ENCODE results near the gene ABLIM2. TPM values are rescaled to one million over a fixed set of nuclear protein-coding genes. Genes with fewer than 3 reads are reported as not detected.

The ABLIM2 gene
- polyA plus RNA-seq, 1 donor from 2014 or later = 14.9 TPM

DNA sequence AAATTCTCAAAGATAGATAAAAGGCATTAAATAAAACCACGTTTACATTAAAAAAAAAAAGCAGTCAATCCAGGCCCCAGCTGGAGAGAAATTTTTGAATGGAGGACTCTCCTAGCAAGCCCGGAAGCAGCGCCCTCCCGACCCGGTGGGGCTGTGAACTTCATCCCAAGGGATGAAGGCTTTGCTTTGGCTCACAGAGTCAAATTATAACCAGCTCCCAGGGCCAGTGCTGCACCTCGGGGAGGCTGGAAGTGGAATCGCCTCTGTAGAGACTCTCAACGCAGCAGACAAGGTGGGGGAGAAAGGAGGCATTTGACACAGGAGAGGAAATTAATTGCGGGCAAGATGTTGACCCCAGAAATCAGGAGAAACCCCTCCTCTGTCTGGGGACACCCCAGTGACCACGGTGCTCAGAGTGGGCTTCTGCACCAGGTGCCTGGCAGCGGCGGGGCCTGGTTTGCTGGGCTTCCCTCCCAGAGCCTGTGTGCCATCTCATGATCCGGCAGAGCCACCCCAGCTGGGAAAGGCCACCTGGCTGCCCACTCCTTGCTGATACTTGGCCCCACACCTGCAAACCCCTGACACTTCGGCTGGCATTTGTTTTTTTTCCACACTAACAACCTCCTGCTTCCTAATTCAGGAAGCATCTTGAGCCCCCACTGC is 71.7 kb downstream of the ABLIM2 start:
- Histone ChIP-seq H3F3A (ENCODE audit: insufficient read depth, low read length, poor library complexity, severe bottlenecking) (no peaks in the 10 kb centered on the region), H3K36me3 (ENCODE audit: insufficient read depth, low read length) (no peaks in the 10 kb centered on the region), H3K9ac (ENCODE audit: low read length) (no peak overlapping the region), H3K9me2 (ENCODE audit: insufficient read depth, low read length) (no peaks in the 10 kb centered on the region), H3K4me2 (ENCODE audit: low read length) (no peak overlapping the region), H2AFZ (ENCODE audit: low read depth, low read length) (no peak overlapping the region), H3K9me3 (ENCODE audit: low read length) (no peaks in the 10 kb centered on the region), H3K27me3 (ENCODE audit: insufficient read depth, low read depth, low read length) (no peaks in the 10 kb centered on the region), H3K4me3 (ENCODE audit: low read length) (no peak overlapping the region), H3K79me2 (replicated peaks; ENCODE audit: insufficient read depth, low read length) (no peaks in the 10 kb centered on the region), H4K20me1 (ENCODE audit: insufficient read depth) (no peaks in the 10 kb centered on the region), H3K27ac (ENCODE audit: low read length) (no peak overlapping the region)
- TF ChIP-seq, protein P1, sequence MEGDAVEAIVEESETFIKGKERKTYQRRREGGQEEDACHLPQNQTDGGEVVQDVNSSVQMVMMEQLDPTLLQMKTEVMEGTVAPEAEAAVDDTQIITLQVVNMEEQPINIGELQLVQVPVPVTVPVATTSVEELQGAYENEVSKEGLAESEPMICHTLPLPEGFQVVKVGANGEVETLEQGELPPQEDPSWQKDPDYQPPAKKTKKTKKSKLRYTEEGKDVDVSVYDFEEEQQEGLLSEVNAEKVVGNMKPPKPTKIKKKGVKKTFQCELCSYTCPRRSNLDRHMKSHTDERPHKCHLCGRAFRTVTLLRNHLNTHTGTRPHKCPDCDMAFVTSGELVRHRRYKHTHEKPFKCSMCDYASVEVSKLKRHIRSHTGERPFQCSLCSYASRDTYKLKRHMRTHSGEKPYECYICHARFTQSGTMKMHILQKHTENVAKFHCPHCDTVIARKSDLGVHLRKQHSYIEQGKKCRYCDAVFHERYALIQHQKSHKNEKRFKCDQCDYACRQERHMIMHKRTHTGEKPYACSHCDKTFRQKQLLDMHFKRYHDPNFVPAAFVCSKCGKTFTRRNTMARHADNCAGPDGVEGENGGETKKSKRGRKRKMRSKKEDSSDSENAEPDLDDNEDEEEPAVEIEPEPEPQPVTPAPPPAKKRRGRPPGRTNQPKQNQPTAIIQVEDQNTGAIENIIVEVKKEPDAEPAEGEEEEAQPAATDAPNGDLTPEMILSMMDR (IDR thresholded peaks at IDR 0.05; ENCODE audit: poor library complexity, severe bottlenecking) = no peak
- TF ChIP-seq EP300 (conservative IDR thresholded peaks at IDR 0.05; ENCODE audit: poor library complexity, severe bottlenecking) (no peak), MXI1 (conservative IDR thresholded peaks at IDR 0.05; ENCODE audit: poor library complexity, severe bottlenecking) (no peak), RAD21 (conservative IDR thresholded peaks at IDR 0.05) (no peak), EZH2 (IDR thresholded peaks at IDR 0.05; ENCODE audit: borderline replicate concordance, insufficient read depth, low read length, poor library complexity, severe bottlenecking) (no peak), TAF1 (IDR thresholded peaks at IDR 0.05; ENCODE audit: low read depth) (no peak), POLR2AphosphoS5 (IDR thresholded peaks at IDR 0.05) (no peak), SMC3 (conservative IDR thresholded peaks at IDR 0.05; ENCODE audit: poor library complexity) (no peak)
- TF ChIP-seq, protein P2, sequence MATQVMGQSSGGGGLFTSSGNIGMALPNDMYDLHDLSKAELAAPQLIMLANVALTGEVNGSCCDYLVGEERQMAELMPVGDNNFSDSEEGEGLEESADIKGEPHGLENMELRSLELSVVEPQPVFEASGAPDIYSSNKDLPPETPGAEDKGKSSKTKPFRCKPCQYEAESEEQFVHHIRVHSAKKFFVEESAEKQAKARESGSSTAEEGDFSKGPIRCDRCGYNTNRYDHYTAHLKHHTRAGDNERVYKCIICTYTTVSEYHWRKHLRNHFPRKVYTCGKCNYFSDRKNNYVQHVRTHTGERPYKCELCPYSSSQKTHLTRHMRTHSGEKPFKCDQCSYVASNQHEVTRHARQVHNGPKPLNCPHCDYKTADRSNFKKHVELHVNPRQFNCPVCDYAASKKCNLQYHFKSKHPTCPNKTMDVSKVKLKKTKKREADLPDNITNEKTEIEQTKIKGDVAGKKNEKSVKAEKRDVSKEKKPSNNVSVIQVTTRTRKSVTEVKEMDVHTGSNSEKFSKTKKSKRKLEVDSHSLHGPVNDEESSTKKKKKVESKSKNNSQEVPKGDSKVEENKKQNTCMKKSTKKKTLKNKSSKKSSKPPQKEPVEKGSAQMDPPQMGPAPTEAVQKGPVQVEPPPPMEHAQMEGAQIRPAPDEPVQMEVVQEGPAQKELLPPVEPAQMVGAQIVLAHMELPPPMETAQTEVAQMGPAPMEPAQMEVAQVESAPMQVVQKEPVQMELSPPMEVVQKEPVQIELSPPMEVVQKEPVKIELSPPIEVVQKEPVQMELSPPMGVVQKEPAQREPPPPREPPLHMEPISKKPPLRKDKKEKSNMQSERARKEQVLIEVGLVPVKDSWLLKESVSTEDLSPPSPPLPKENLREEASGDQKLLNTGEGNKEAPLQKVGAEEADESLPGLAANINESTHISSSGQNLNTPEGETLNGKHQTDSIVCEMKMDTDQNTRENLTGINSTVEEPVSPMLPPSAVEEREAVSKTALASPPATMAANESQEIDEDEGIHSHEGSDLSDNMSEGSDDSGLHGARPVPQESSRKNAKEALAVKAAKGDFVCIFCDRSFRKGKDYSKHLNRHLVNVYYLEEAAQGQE (IDR thresholded peaks at IDR 0.05; ENCODE audit: borderline replicate concordance) = no peak

DNA sequence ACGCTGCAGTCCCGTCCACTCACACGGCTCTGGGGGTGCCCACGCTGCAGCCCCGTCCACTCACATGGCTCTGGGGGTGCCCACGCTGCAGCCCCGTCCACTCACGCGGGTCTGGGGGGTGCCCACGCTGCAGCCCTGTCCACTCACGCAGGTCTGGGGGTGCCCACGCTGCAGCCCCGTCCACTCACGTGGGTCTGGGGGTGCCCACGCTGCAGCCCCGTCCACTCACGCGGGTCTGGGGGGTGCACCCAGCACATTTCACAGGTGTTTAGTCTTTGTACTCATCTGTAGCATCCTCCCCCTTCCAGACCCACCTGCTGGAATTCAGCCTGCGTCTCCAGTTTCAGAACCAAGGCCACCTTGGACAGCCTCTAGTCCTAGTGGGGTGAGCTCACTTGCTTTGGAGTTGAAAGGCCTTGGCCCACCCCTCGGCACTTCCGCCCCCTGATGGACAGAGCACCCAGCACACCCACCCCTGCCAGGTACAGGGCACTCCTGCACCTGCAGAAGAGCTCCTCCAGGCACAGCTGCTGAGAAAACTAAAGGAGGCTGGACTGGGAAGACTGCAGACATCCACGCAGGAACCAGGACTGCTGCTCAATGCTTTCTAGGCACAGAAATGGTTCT is 73.0 kb downstream of the ABLIM2 start:
- H3K36me3 ChIP-seq (ENCODE audit: insufficient read depth, low read length) = no peaks in the 10 kb centered on the region

More for the DNA sequence above, 73.0 kb downstream of the ABLIM2 start:
- no peak overlapping the region for H2AFZ ChIP-seq (ENCODE audit: low read depth, low read length)
- H3K27ac ChIP-seq (ENCODE audit: low read length) = no peak overlapping the region
- H3K9me3 ChIP-seq (ENCODE audit: low read length) = no peaks in the 10 kb centered on the region
- H3K27me3 ChIP-seq (ENCODE audit: insufficient read depth, low read depth, low read length) = no peaks in the 10 kb centered on the region
- H3K4me2 ChIP-seq (ENCODE audit: low read length) = no peak overlapping the region
- no peaks in the 10 kb centered on the region for H3F3A ChIP-seq (ENCODE audit: insufficient read depth, low read length, poor library complexity, severe bottlenecking)
- H4K20me1 ChIP-seq (ENCODE audit: insufficient read depth) = no peaks in the 10 kb centered on the region
- no peak overlapping the region for H3K4me3 ChIP-seq (ENCODE audit: low read length)
- no peak overlapping the region for H3K9ac ChIP-seq (ENCODE audit: low read length)
- no peaks in the 10 kb centered on the region for H3K9me2 ChIP-seq (ENCODE audit: insufficient read depth, low read length)
- H3K79me2 ChIP-seq (replicated peaks; ENCODE audit: insufficient read depth, low read length) = no peaks in the 10 kb centered on the region
- TF ChIP-seq, protein P2 (IDR thresholded peaks at IDR 0.05; ENCODE audit: borderline replicate concordance) = no peak
- no peak for TF ChIP-seq POLR2AphosphoS5 (IDR thresholded peaks at IDR 0.05)
- no peak for TF ChIP-seq EZH2 (IDR thresholded peaks at IDR 0.05; ENCODE audit: borderline replicate concordance, insufficient read depth, low read length, poor library complexity, severe bottlenecking)
- no peak for TF ChIP-seq EP300 (conservative IDR thresholded peaks at IDR 0.05; ENCODE audit: poor library complexity, severe bottlenecking)
- TF ChIP-seq MXI1 (conservative IDR thresholded peaks at IDR 0.05; ENCODE audit: poor library complexity, severe bottlenecking) = no peak
- no peak for TF ChIP-seq TAF1 (IDR thresholded peaks at IDR 0.05; ENCODE audit: low read depth)
- TF ChIP-seq, protein P1 (IDR thresholded peaks at IDR 0.05; ENCODE audit: poor library complexity, severe bottlenecking) = no peak
- TF ChIP-seq SMC3 (conservative IDR thresholded peaks at IDR 0.05; ENCODE audit: poor library complexity) = no peak
- no peak for TF ChIP-seq RAD21 (conservative IDR thresholded peaks at IDR 0.05)

Measured in neural cell (in vitro differentiated cells).